Measurements from ENCODE around the gene PPP1R9B. TPM values are rescaled to one million over a fixed set of nuclear protein-coding genes. Genes with fewer than 3 reads are reported as not detected.

PPP1R9B gene
- polyA plus RNA-seq, 1 donor (not counting 4 experiments of a cell fraction or from before 2014, with no cell fraction given): 16.1 TPM

- Histone ChIP-seq H3K4me2 (ENCODE audit: control insufficient read depth, extremely low read depth, insufficient read depth, low read depth, low read length) (no peak overlapping the region), H3K4me3 (ENCODE audit: control insufficient read depth in 2 of 3, extremely low read depth in 1 of 3, insufficient read depth in 2 of 3, low read depth in 1 of 3, low read length in 3 of 3) (no peak overlapping the region), H3K9me1 (ENCODE audit: control insufficient read depth, extremely low read depth, insufficient read depth, low read length) (no peaks in the 10 kb centered on the region), H3K36me3 (ENCODE audit: control insufficient read depth in 2 of 2, extremely low read depth in 1 of 2, insufficient read depth in 2 of 2, low read length in 2 of 2) (no peaks in the 10 kb centered on the region), H3K27ac (ENCODE audit: control insufficient read depth, insufficient read depth, low read length) (no peak overlapping the region), H3K79me2 (ENCODE audit: control insufficient read depth, insufficient read depth, low read length) (no peaks in the 10 kb centered on the region), H3K9ac (ENCODE audit: control insufficient read depth, extremely low read depth, insufficient read depth, low read length) (no peak overlapping the region), H3K27me3 (ENCODE audit: control insufficient read depth, extremely low read depth, insufficient read depth, low read length) (peaks cover 26% of the 10 kb centered on the region), H4K20me1 (ENCODE audit: control insufficient read depth, extremely low read depth, insufficient read depth, low read length) (no peaks in the 10 kb centered on the region), H3K9me3 (ENCODE audit: control insufficient read depth, low read depth, low read length) (no peaks in the 10 kb centered on the region), H2AFZ (ENCODE audit: control insufficient read depth, low read length) (no peak overlapping the region), H3K4me1 (ENCODE audit: control insufficient read depth, extremely low read depth, insufficient read depth, low read length) (peaks cover 5% of the 10 kb centered on the region)
- dilution Hi-C loops (cut with MboI; ENCODE audit: extremely low pct_ligation_motif_present, low sequenced_read_pairs): no loop called here
- no peak for FAIRE-seq
- TF ChIP-seq, protein P1, sequence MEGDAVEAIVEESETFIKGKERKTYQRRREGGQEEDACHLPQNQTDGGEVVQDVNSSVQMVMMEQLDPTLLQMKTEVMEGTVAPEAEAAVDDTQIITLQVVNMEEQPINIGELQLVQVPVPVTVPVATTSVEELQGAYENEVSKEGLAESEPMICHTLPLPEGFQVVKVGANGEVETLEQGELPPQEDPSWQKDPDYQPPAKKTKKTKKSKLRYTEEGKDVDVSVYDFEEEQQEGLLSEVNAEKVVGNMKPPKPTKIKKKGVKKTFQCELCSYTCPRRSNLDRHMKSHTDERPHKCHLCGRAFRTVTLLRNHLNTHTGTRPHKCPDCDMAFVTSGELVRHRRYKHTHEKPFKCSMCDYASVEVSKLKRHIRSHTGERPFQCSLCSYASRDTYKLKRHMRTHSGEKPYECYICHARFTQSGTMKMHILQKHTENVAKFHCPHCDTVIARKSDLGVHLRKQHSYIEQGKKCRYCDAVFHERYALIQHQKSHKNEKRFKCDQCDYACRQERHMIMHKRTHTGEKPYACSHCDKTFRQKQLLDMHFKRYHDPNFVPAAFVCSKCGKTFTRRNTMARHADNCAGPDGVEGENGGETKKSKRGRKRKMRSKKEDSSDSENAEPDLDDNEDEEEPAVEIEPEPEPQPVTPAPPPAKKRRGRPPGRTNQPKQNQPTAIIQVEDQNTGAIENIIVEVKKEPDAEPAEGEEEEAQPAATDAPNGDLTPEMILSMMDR (optimal IDR thresholded peaks at IDR 0.05 in 1 of 3, IDR thresholded peaks at IDR 0.05 in 1 of 3, conservative IDR thresholded peaks at IDR 0.05 in 1 of 3; ENCODE audit: extremely low read depth in 1 of 3, insufficient read depth in 2 of 3, low read length in 3 of 3): no peak
- TF ChIP-seq EZH2 (IDR thresholded peaks at IDR 0.05; ENCODE audit: low read length): no peak
- DNase-seq (ENCODE audit: low read depth, low spot score): no peak
These were observed 31.7 kb downstream of the PPP1R9B start for GRCh38 chr17:50118828-50119218.

DNA sequence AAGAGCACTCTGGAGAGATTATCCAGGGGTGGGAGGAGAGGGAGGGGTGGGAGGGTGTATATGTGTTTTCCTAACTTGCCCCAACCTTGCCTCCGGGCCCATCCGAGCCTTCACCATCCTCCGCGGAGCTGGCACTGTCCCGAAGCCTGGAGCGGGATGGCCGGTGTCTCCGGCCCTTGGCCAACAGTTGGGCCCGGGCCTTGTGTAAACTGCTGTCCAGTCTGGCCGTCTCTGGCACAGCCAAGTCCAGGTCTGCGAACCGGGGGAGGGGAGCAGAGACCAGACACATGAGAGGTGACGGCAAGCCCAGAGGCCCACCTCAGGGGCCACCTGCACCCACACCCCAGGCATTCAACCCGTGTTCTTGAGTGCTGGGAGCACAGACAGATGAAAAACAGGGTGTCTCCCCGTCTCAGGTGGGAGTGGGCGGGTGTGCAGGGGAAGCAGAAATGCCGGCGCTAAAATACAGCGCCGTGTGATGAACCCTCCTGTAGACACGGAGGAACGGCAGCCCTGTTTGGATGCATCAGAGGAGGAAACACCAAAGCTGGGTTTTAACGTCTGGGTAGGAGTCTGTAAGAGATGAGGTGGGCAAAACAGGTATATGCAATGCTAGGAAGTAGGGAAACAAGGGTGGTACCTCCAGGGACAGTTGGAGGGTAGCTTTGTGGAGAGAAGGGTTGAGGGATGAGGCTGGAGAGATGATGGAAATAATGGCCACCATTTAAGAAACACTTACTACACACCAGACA lies 32.2 kb downstream of the PPP1R9B start:
- TF ChIP-seq, protein P1 (optimal IDR thresholded peaks at IDR 0.05 in 1 of 3, IDR thresholded peaks at IDR 0.05 in 1 of 3, conservative IDR thresholded peaks at IDR 0.05 in 1 of 3; ENCODE audit: extremely low read depth in 1 of 3, insufficient read depth in 2 of 3, low read length in 3 of 3): no peak
- TF ChIP-seq EZH2 (IDR thresholded peaks at IDR 0.05; ENCODE audit: low read length): no peak
- H3K36me3 ChIP-seq (ENCODE audit: control insufficient read depth in 2 of 2, extremely low read depth in 1 of 2, insufficient read depth in 2 of 2, low read length in 2 of 2): no peaks in the 10 kb centered on the region
- no peak for DNase-seq (ENCODE audit: low read depth, low spot score)
- no peaks in the 10 kb centered on the region for H3K9me3 ChIP-seq (ENCODE audit: control insufficient read depth, low read depth, low read length)
- peaks cover 3% of the 10 kb centered on the region for H3K4me1 ChIP-seq (ENCODE audit: control insufficient read depth, extremely low read depth, insufficient read depth, low read length)
- dilution Hi-C loops (cut with MboI; ENCODE audit: extremely low pct_ligation_motif_present, low sequenced_read_pairs): no loop called here
- H3K9me1 ChIP-seq (ENCODE audit: control insufficient read depth, extremely low read depth, insufficient read depth, low read length): no peaks in the 10 kb centered on the region
- H2AFZ ChIP-seq (ENCODE audit: control insufficient read depth, low read length): no peak overlapping the region
- FAIRE-seq: no peak
- H3K27ac ChIP-seq (ENCODE audit: control insufficient read depth, insufficient read depth, low read length): no peak overlapping the region
- H3K79me2 ChIP-seq (ENCODE audit: control insufficient read depth, insufficient read depth, low read length): no peaks in the 10 kb centered on the region
- H3K4me3 ChIP-seq (ENCODE audit: control insufficient read depth in 2 of 3, extremely low read depth in 1 of 3, insufficient read depth in 2 of 3, low read depth in 1 of 3, low read length in 3 of 3): no peak overlapping the region
- H3K4me2 ChIP-seq (ENCODE audit: control insufficient read depth, extremely low read depth, insufficient read depth, low read depth, low read length): no peak overlapping the region
- peaks cover 26% of the 10 kb centered on the region for H3K27me3 ChIP-seq (ENCODE audit: control insufficient read depth, extremely low read depth, insufficient read depth, low read length)
- H3K9ac ChIP-seq (ENCODE audit: control insufficient read depth, extremely low read depth, insufficient read depth, low read length): no peak overlapping the region
- H4K20me1 ChIP-seq (ENCODE audit: control insufficient read depth, extremely low read depth, insufficient read depth, low read length): no peaks in the 10 kb centered on the region
